ENCODE results near the gene FAM163A. TPM values are rescaled to one million over a fixed set of nuclear protein-coding genes. Genes with fewer than 3 reads are reported as not detected.

FAM163A gene
- total and polyA plus RNA-seq, 9 of the 15 experiments (the other 6 are each of a cell fraction or from before 2014, with no cell fraction given): not detected

DNA sequence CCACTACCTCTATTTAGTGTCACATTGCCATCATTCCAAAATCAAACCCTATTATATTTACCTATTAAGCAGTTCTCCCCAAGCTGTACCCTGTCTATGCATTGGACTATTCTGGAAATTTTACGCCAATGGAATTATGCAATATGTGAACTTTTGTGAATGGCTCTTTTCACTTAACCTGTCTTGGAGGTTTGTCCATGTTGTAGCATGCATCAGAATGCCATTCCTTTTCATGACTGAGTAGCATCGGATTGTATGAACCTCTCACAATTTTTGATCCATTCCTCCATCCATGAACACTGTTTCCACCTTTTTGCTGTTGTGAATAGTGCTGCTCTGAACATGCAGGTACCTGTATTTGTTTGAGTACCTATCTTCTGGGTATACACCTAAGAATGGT, 33.7 kb downstream of the FAM163A start:
- POLR2A ChIA-PET: interaction anchor here (0.9 kb wide), 2 partner anchors 11 to 15 kb away, joined by 4 read pairs; no protein-coding TSS in a partner anchor
- intact Hi-C loops (cut with micrococcal nuclease) (no loop called here), in situ Hi-C loops (cut with MboI) (no loop called here)
- DNase-seq (ENCODE audit: extremely low read depth in 1 of 4, low spot score in 3 of 4) (no peak), FAIRE-seq (no peak), ATAC-seq (no peak)
- Histone ChIP-seq H4K20me1 (replicated peaks; ENCODE audit: control insufficient read depth, insufficient read depth, low read length) (no peaks in the 10 kb centered on the region), H3K4me2 (ENCODE audit: insufficient read depth, low read length) (no peak overlapping the region), H3K79me2 (ENCODE audit: control insufficient read depth, insufficient read depth, low read length) (no peaks in the 10 kb centered on the region), H3K9ac (ENCODE audit: insufficient read depth in 1 of 2, low read depth in 2 of 2, low read length in 2 of 2) (no peak overlapping the region), H3K27ac (ENCODE audit: extremely low read depth, low read depth, low read length) (no peak overlapping the region), H2AFZ (ENCODE audit: low read depth, low read length) (no peak overlapping the region), H3K4me1 (replicated peaks in 1 of 2; ENCODE audit: control insufficient read depth in 2 of 2, insufficient read depth in 2 of 2, low read length in 2 of 2) (no peaks in the 10 kb centered on the region), H3K36me3 (ENCODE audit: control insufficient read depth, insufficient read depth, low read length) (no peaks in the 10 kb centered on the region), H3K27me3 (ENCODE audit: control insufficient read depth in 2 of 2, insufficient read depth in 2 of 2, low read length in 2 of 2) (peaks cover 18 to 38% of the 10 kb centered on the region in 2 experiments), H3K9me1 (ENCODE audit: control insufficient read depth, insufficient read depth, low read length) (no peaks in the 10 kb centered on the region), H3K4me3 (no peak overlapping the region), H3K9me3 (replicated peaks; ENCODE audit: control insufficient read depth, insufficient read depth, low read depth, low read length) (no peaks in the 10 kb centered on the region)
- no TSS peak for BruUV-seq (replicated peaks)
- CTCF ChIA-PET (ENCODE audit: low intra/inter-chr PET ratio): no interaction called here
- WGBS (ENCODE audit: insufficient coverage, low coverage, missing lambda C conversion rate): 0% methylated on average over 2 of the region's 2 CpGs
- TF ChIP-seq, protein P1, sequence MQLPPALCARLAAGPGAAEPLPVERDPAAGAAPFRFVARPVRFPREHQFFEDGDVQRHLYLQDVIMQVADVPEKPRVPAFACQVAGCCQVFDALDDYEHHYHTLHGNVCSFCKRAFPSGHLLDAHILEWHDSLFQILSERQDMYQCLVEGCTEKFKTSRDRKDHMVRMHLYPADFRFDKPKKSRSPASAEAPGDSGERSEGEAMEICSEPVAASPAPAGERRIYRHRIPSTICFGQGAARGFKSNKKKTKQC (CRISPR knock-in tag; IDR thresholded peaks at IDR 0.05): no peak
- TF ChIP-seq, protein P2, sequence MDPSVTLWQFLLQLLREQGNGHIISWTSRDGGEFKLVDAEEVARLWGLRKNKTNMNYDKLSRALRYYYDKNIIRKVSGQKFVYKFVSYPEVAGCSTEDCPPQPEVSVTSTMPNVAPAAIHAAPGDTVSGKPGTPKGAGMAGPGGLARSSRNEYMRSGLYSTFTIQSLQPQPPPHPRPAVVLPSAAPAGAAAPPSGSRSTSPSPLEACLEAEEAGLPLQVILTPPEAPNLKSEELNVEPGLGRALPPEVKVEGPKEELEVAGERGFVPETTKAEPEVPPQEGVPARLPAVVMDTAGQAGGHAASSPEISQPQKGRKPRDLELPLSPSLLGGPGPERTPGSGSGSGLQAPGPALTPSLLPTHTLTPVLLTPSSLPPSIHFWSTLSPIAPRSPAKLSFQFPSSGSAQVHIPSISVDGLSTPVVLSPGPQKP (CRISPR knock-in tag; IDR thresholded peaks at IDR 0.05): no peak
- TF ChIP-seq E2F1 (CRISPR knock-in tag; IDR thresholded peaks at IDR 0.05) (no peak), ELF4 (CRISPR knock-in tag; IDR thresholded peaks at IDR 0.05) (no peak), MITF (IDR thresholded peaks at IDR 0.05) (no peak), CBX1 (IDR thresholded peaks at IDR 0.05; ENCODE audit: low read depth) (no peak), SMARCC2 (IDR thresholded peaks at IDR 0.05; ENCODE audit: low read depth) (no peak), ZBTB5 (IDR thresholded peaks at IDR 0.05) (no peak), ZNF584 (CRISPR knock-in tag; IDR thresholded peaks at IDR 0.05; ENCODE audit: low read depth) (no peak), CHD1 (IDR thresholded peaks at IDR 0.05; ENCODE audit: low read length) (no peak), ZHX1 (conservative IDR thresholded peaks at IDR 0.05; ENCODE audit: low read length) (no peak)
